Kidney (tissue), 14 donors: ENCODE results near the gene RNPEP. TPM values are rescaled to one million over a fixed set of nuclear protein-coding genes. Genes with fewer than 3 reads are reported as not detected.

Source experiments
- DNase-seq, 5 donors: peaks; one replicate each; pipeline ENCODE4 v3.0.0-alpha.2; 2013 to 2020
- FAIRE-seq: peaks from 2 replicates; lab custom pipeline; 2012; peaks lifted over from hg19 to GRCh38; lab: Jason Lieb, UNC
- H3K27ac ChIP-seq, 2 donors: one replicate each; pipeline ENCODE4 v1.7.0; 2013; ENCODE audit warnings: low read depth in 2 of 2, low read length in 2 of 2, inconsistent platforms in 1 of 2
- H3K27me3 ChIP-seq: one replicate; pipeline ENCODE4 v1.7.1; 2013; ENCODE audit warnings: low read length, inconsistent platforms; ENCODE audit not compliant: control insufficient read depth, insufficient read depth
- H3K36me3 ChIP-seq, 3 donors: one replicate each; pipeline versions ENCODE4 v1.7.0 to v1.7.1; 2013; ENCODE audit warnings: low read length in 3 of 3, control low read depth in 1 of 3, inconsistent platforms in 1 of 3; ENCODE audit not compliant: insufficient read depth in 3 of 3, control insufficient read depth in 2 of 3
- H3K4me1 ChIP-seq, 3 donors: one replicate each; pipeline versions ENCODE4 v1.7.0 to v1.7.1; 2013; ENCODE audit warnings: low read length in 3 of 3, inconsistent platforms in 1 of 3, low read depth in 1 of 3; ENCODE audit not compliant: control insufficient read depth in 2 of 3, insufficient read depth in 2 of 3
- H3K4me3 ChIP-seq, 3 donors: one replicate each; pipeline versions ENCODE4 v1.7.0 to v1.8.1; 2013; ENCODE audit warnings: low read length in 3 of 3, control low read depth in 1 of 3, inconsistent platforms in 1 of 3
- H3K9ac ChIP-seq, 3 donors: one replicate each; pipeline versions ENCODE4 v1.7.0 to v1.7.1; 2013; ENCODE audit warnings: low read length in 3 of 3, control low read depth in 1 of 3, inconsistent platforms in 1 of 3
- H3K9me3 ChIP-seq, 3 donors: one replicate each; pipeline versions ENCODE4 v1.7.0 to v1.7.1; 2013; ENCODE audit warnings: low read length in 3 of 3, control low read depth in 1 of 3, inconsistent platforms in 1 of 3; ENCODE audit not compliant: control insufficient read depth in 2 of 3, insufficient read depth in 1 of 3
- intact Hi-C: fragments of 100-400 bp; cut with DNase I; formaldehyde crosslinking; loops from one replicate; pipeline ENCODE4 v1.11.1; 2022
- polyA plus RNA-seq: library from polyadenylated mRNA; stranded (reverse); fragments of 350-450 nt; fragmentation: Illumina TruSeq; extraction: RNeasy Lipid Tissue Mini Kit (QIAGEN cat#74804); gene quantifications from one replicate; pipeline ENCODE4 v1.2.3, GENCODE V29; 2014; ENCODE audit warnings: low read depth, low replicate concordance; ENCODE audit not compliant: insufficient read depth
- total RNA-seq: library from RNA; stranded (reverse); fragmentation: NEBNext Ultra II Directional; extraction: Animal tissue kit (Norgen Biotek cat#: 25700); gene quantifications from one replicate; pipeline ENCODE4 v1.2.1, GENCODE V29; 2021
- TF ChIP-seq, protein P1 (sequence below): IDR thresholded peaks from 3 replicates; pipeline ENCODE4 v1.5.1; 2012; ENCODE audit warnings: mild to moderate bottlenecking, moderate library complexity, borderline replicate concordance; ENCODE audit not compliant: insufficient read depth; ENCODE audit errors: extremely low read depth
- donor health status: control.
- donor health status: control.
- donor health status: control.
- donor health status: control.
- donor health status: control.
- donor health status: DM: yes; HTN: yes; CAD: no.
- donor health status: Normal renal cell carcinoma (clear cell type).

Gene RNPEP
- total and polyA plus RNA-seq, 2 donors from 2014 or later: 48.7 to 54.6 TPM

- Histone ChIP-seq H3K27ac (peak within 1 kb of the TSS; percentile 40 to 76), H3K9ac (peak within 1 kb of the TSS; percentile 0 to 62 (median 10)), H3K4me3 (peak within 1 kb of the TSS; percentile 33 to 71 (median 55)), H3K4me1 (peaks cover 0 to 10% (median 9%) of the 10 kb centered on the region in 3 donors), H3K9me3 (no peaks in the 10 kb centered on the region), H3K27me3 (no peaks in the 10 kb centered on the region), H3K36me3 (no peaks in the 10 kb centered on the region)
- DNase-seq (peak; percentile 93 to 98 (median 97)), FAIRE-seq (peak; percentile 62)
- TF ChIP-seq, protein P1, sequence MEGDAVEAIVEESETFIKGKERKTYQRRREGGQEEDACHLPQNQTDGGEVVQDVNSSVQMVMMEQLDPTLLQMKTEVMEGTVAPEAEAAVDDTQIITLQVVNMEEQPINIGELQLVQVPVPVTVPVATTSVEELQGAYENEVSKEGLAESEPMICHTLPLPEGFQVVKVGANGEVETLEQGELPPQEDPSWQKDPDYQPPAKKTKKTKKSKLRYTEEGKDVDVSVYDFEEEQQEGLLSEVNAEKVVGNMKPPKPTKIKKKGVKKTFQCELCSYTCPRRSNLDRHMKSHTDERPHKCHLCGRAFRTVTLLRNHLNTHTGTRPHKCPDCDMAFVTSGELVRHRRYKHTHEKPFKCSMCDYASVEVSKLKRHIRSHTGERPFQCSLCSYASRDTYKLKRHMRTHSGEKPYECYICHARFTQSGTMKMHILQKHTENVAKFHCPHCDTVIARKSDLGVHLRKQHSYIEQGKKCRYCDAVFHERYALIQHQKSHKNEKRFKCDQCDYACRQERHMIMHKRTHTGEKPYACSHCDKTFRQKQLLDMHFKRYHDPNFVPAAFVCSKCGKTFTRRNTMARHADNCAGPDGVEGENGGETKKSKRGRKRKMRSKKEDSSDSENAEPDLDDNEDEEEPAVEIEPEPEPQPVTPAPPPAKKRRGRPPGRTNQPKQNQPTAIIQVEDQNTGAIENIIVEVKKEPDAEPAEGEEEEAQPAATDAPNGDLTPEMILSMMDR: no peak
- intact Hi-C loops: no loop called here
Observed at GRCh38 chr1:201946224-201946908, 36.1 kb upstream of the RNPEP start, which contains the start of gene LMOD1. Gene LMOD1, minus strand, starts transcription at chr1:201946548. Its CDS starts 208 bp downstream, at chr1:201946340.

GRCh38 chr1:201947697-201948008 lies 34.8 kb upstream of the RNPEP start:
- no peaks in the 10 kb centered on the region for H3K9me3 ChIP-seq
- no peak overlapping the region for H3K9ac ChIP-seq
- no peak overlapping the region for H3K4me3 ChIP-seq
- H3K4me1 ChIP-seq: peaks cover 0 to 10% (median 4%) of the 10 kb centered on the region in 3 donors
- FAIRE-seq: no peak
- intact Hi-C loops: no loop called here
- TF ChIP-seq, protein P1: no peak
- no peak for DNase-seq
- H3K27ac ChIP-seq: peak overlapping the region in 1 of 2 donors; percentile 13
- H3K27me3 ChIP-seq: no peaks in the 10 kb centered on the region
- H3K36me3 ChIP-seq: no peaks in the 10 kb centered on the region

DNA sequence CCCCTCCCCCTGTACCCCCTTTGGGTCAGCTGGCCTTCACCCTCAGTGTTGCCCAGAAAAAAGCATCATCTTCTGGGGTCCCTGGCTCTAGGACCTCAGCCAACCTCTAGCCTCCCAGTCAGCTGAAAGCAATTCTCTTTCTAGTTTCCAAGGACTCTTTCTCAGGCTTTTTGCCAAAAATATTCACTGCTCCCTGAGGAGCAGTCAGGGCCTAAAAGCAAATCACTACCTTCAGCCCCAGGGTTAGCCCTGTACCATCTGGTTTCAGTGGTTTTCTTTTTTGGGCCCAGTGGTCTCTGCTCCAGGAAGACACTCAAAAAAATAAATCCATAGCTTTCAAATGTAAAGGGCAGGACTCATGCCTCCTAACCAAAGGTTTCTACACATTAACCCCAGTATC lies 33.0 kb upstream of the RNPEP start:
- H3K27ac ChIP-seq: no peak overlapping the region

More for the DNA sequence above, 33.0 kb upstream of the RNPEP start:
- TF ChIP-seq, protein P1: no peak
- H3K36me3 ChIP-seq: no peaks in the 10 kb centered on the region
- H3K27me3 ChIP-seq: no peaks in the 10 kb centered on the region
- peaks cover 0 to 10% (median 4%) of the 10 kb centered on the region in 3 donors for H3K4me1 ChIP-seq
- no peak overlapping the region for H3K9ac ChIP-seq
- no peak overlapping the region for H3K4me3 ChIP-seq
- DNase-seq (no peak), FAIRE-seq (no peak)
- no peaks in the 10 kb centered on the region for H3K9me3 ChIP-seq
- intact Hi-C loops: no loop called here
